Liver (tissue), 9 donors: ENCODE data around the gene DOCK9. TPM values are rescaled to one million over a fixed set of nuclear protein-coding genes. Genes with fewer than 3 reads are reported as not detected.
A peak's percentile ranks its signal among the peaks of the same experiment; 100 is the strongest.

Source experiments
- DNase-seq: peaks from one replicate; pipeline ENCODE4 v3.0.0-alpha.2; 2017; ENCODE audit warnings: low spot score
- H3K27ac ChIP-seq, 2 donors: one replicate each; pipeline ENCODE4 v1.7.0; 2013; ENCODE audit warnings: inconsistent platforms in 2 of 2, low read length in 2 of 2, control low read depth in 1 of 2, low read depth in 1 of 2, mild to moderate bottlenecking in 1 of 2
- H3K27me3 ChIP-seq, 4 donors: one replicate each; pipeline versions ENCODE4 v1.6.1 to v1.7.0; 2013; ENCODE audit warnings: low read length in 3 of 4, inconsistent platforms in 1 of 4, mild to moderate bottlenecking in 1 of 4, moderate library complexity in 1 of 4; ENCODE audit not compliant: control insufficient read depth in 4 of 4, insufficient read depth in 4 of 4
- H3K36me3 ChIP-seq, 4 donors: one replicate each; pipeline versions ENCODE4 v1.6.1 to v1.7.0; 2013; ENCODE audit warnings: low read length in 3 of 4, mild to moderate bottlenecking in 3 of 4, low read depth in 1 of 4, moderate library complexity in 1 of 4; ENCODE audit not compliant: control insufficient read depth in 4 of 4, insufficient read depth in 3 of 4
- H3K4me1 ChIP-seq, 4 donors: one replicate each; pipeline versions ENCODE4 v1.6.1 to v1.7.0; 2013; ENCODE audit warnings: low read length in 3 of 4, mild to moderate bottlenecking in 3 of 4, moderate library complexity in 1 of 4; ENCODE audit not compliant: control insufficient read depth in 4 of 4, insufficient read depth in 4 of 4
- H3K4me3 ChIP-seq, 3 donors: one replicate each; pipeline versions ENCODE4 v1.6.1 to v1.7.0; 2013; ENCODE audit warnings: low read length in 3 of 3, control low read depth in 1 of 3, low read depth in 1 of 3, mild to moderate bottlenecking in 1 of 3
- H3K9ac ChIP-seq, 2 donors: one replicate each; pipeline ENCODE4 v1.7.0; 2013; ENCODE audit warnings: low read length in 2 of 2, mild to moderate bottlenecking in 2 of 2, moderate library complexity in 2 of 2, control low read depth in 1 of 2, low read depth in 1 of 2
- H3K9me3 ChIP-seq, 4 donors: one replicate each; pipeline versions ENCODE4 v1.6.1 to v1.7.0; 2013; ENCODE audit warnings: low read length in 3 of 4; ENCODE audit not compliant: control insufficient read depth in 4 of 4
- ATF3 ChIP-seq: IDR thresholded peaks from 2 replicates; pipeline ENCODE4 v1.6.1; 2016; ENCODE audit warnings: antibody characterized with exemption
- CTCF ChIP-seq: fragments of 150-350 bp; IDR thresholded peaks from 2 replicates; pipeline ENCODE4 v1.5.1; 2017; ENCODE audit warnings: improper control_type of control experiment, low read depth, low read length; ENCODE audit not compliant: missing input control
- EGR1 ChIP-seq, 2 donors: IDR thresholded peaks; 2 replicates each; pipeline ENCODE4 v1.6.1; 2016 to 2018; ENCODE audit warnings: antibody characterized with exemption in 2 of 2, low read depth in 2 of 2
- FOXA1 ChIP-seq: IDR thresholded peaks from 2 replicates; pipeline ENCODE4 v1.6.1; 2016; ENCODE audit warnings: antibody characterized with exemption
- FOXA2 ChIP-seq: IDR thresholded peaks from 2 replicates; pipeline ENCODE4 v1.6.1; 2016; ENCODE audit warnings: antibody characterized with exemption
- GABPA ChIP-seq, 2 donors: IDR thresholded peaks in 1 of 2; conservative IDR thresholded peaks in 1 of 2; 2 replicates each; pipeline ENCODE4 v1.6.1; 2016; ENCODE audit warnings: antibody characterized with exemption in 2 of 2, mild to moderate bottlenecking in 1 of 2, moderate library complexity in 1 of 2
- HNF4A ChIP-seq, 2 donors: conservative IDR thresholded peaks; 2 replicates each; pipeline ENCODE4 v1.6.1; 2016; ENCODE audit warnings: antibody characterized with exemption in 2 of 2, mild to moderate bottlenecking in 2 of 2
- MAX ChIP-seq: IDR thresholded peaks from 2 replicates; pipeline ENCODE4 v1.6.1; 2016; ENCODE audit warnings: antibody characterized with exemption
- NR2F2 ChIP-seq: IDR thresholded peaks from 2 replicates; pipeline ENCODE4 v1.6.1; 2016; ENCODE audit warnings: antibody characterized with exemption
- RAD21 ChIP-seq, 2 donors: IDR thresholded peaks; 2 replicates each; pipeline ENCODE4 v1.6.1; 2016; ENCODE audit warnings: antibody characterized with exemption in 2 of 2, mild to moderate bottlenecking in 2 of 2
- REST ChIP-seq: IDR thresholded peaks from 2 replicates; pipeline ENCODE4 v1.6.1; 2016; ENCODE audit warnings: antibody characterized with exemption, mild to moderate bottlenecking
- RXRA ChIP-seq, 2 donors: IDR thresholded peaks; 2 replicates each; pipeline ENCODE4 v1.6.1; 2017 to 2018; ENCODE audit warnings: antibody characterized with exemption in 2 of 2, mild to moderate bottlenecking in 1 of 2
- SP1 ChIP-seq: IDR thresholded peaks from 2 replicates; pipeline ENCODE4 v1.6.1; 2018; ENCODE audit warnings: antibody characterized with exemption, mild to moderate bottlenecking
- ZBTB33 ChIP-seq: IDR thresholded peaks from 2 replicates; pipeline ENCODE4 v1.6.1; 2016; ENCODE audit warnings: antibody characterized with exemption
- WGBS: extraction: QIAGEN DNeasy Blood & Tissue Kit; methylation state at CpG from one replicate; pipeline ENCODE4 v1.1.7; 2013; 5-methylcytosine and 5-hydroxymethylcytosine counted together
- polyA plus RNA-seq, 2 donors: library from polyadenylated mRNA; stranded (reverse) in 1 of 2; unstranded in 1 of 2; fragments of 200-250 nt in 1 of 2; fragments of >200 nt in 1 of 2; fragmentation: Nextera tagmentation in 1 of 2; extraction: Ambion mirVana in 1 of 2; gene quantifications; one replicate each; pipeline versions ENCODE4 v1.2.1 to v1.2.3, GENCODE V29; 2013 to 2015
- total RNA-seq, 2 donors: library from RNA; depleted of rRNA; stranded (reverse); fragments of >200 nt; gene quantifications; one replicate each; pipeline ENCODE4 v1.2.3, GENCODE V29; 2014
- donor health status: healthy.
- donor health status: healthy.
- donor health status: healthy.
- donor health status: healthy.
- donor health status: healthy.

DOCK9 gene
- total and polyA plus RNA-seq, 4 donors = 5.4 to 31.3 (median 10.6) TPM

GRCh38 chr13:98959786-98960605 lies 17.9 kb downstream of the DOCK9 start:
- Histone ChIP-seq H3K36me3 (no peaks in the 10 kb centered on the region), H3K9ac (no peak overlapping the region), H3K4me1 (peaks cover 0 to 3% (median 0%) of the 10 kb centered on the region in 4 donors), H3K27me3 (no peaks in the 10 kb centered on the region), H3K9me3 (no peaks in the 10 kb centered on the region), H3K4me3 (no peak overlapping the region), H3K27ac (no peak overlapping the region)
- no peak for DNase-seq
- 94% methylated on average over 14 of the region's 14 CpGs for WGBS
- TF ChIP-seq EGR1 (IDR thresholded peaks at IDR 0.05; ENCODE audit: low read depth in 2 of 2) (no peak), REST (peak; percentile 96), RAD21 (IDR thresholded peaks at IDR 0.05) (peak; percentile 11 to 12), GABPA (IDR thresholded peaks at IDR 0.05 in 1 of 2, conservative IDR thresholded peaks at IDR 0.05 in 1 of 2) (no peak)

- H3K36me3 ChIP-seq = no peaks in the 10 kb centered on the region
- WGBS = 54% methylated on average over 2 of the region's 2 CpGs
- no peaks in the 10 kb centered on the region for H3K27me3 ChIP-seq
- H3K27ac ChIP-seq = no peak overlapping the region
- DNase-seq = no peak
- TF ChIP-seq CTCF (no peak), SP1 (no peak), RXRA (IDR thresholded peaks at IDR 0.05) (peak in 1 of 2 donors; percentile 12), FOXA2 (no peak), GABPA (IDR thresholded peaks at IDR 0.05 in 1 of 2, conservative IDR thresholded peaks at IDR 0.05 in 1 of 2) (no peak), ZBTB33 (no peak), HNF4A (conservative IDR thresholded peaks at IDR 0.05) (peak; percentile 13 to 25), MAX (no peak), NR2F2 (no peak), ATF3 (no peak), FOXA1 (no peak)
- peaks cover 0 to 3% (median 0%) of the 10 kb centered on the region in 4 donors for H3K4me1 ChIP-seq
- no peak overlapping the region for H3K9ac ChIP-seq
- no peaks in the 10 kb centered on the region for H3K9me3 ChIP-seq
- H3K4me3 ChIP-seq = no peak overlapping the region
These were observed 18.6 kb downstream of the DOCK9 start for GRCh38 chr13:98959291-98959690.
